SK-N-SH (cell line): ENCODE data around the gene FFAR2. TPM values are rescaled to one million over a fixed set of nuclear protein-coding genes. Genes with fewer than 3 reads are reported as not detected.

Experiments used
- CTCF ChIA-PET: fragments of 300-600, 350-600 bp; formaldehyde crosslinking; extraction: SDS; loops from one replicate; lab custom pipeline; 2021; lab: Yijun Ruan, JAX
- POLR2A ChIA-PET: fragments of 350-600 bp; sonication (Branson Sonifier 250); formaldehyde crosslinking; extraction: SDS; loops from one replicate; lab custom pipeline; 2020; ENCODE audit warnings: antibody characterized with exemption, inconsistent platforms; lab: Yijun Ruan, JAX
- DNase-seq: peaks from one replicate; pipeline ENCODE4 v3.0.0; 2012
- H2AFZ ChIP-seq: fragments of 200-600 bp; sonication (generic); 2 replicates; pipeline ENCODE4 v1.8.1; 2016; ENCODE audit warnings: antibody characterized with exemption, mild to moderate bottlenecking, low read depth
- H3F3A ChIP-seq: fragments of 200-600 bp; sonication (generic); replicated peaks from 2 replicates; pipeline ENCODE3; 2016; ENCODE audit warnings: antibody characterized with exemption, mild to moderate bottlenecking; ENCODE audit not compliant: insufficient read depth
- H3K27ac ChIP-seq, 2 experiments: fragments of 200-500 bp in 1 of 2; fragments of 200-600 bp in 1 of 2; sonication (Bioruptor generic) in 1 of 2; sonication (generic), shearing (Covaris generic) in 1 of 2; 2 replicates each; pipeline versions ENCODE4 v1.5.1 to v1.6.1; 2014 to 2016; ENCODE audit warnings: low read depth in 2 of 2, inconsistent platforms in 1 of 2, low read length in 1 of 2, mild to moderate bottlenecking in 1 of 2, mixed read lengths in 1 of 2
- H3K27me3 ChIP-seq: fragments of 200-600 bp; sonication (generic), shearing (Covaris generic); 2 replicates; pipeline ENCODE4 v1.6.1; 2016; ENCODE audit warnings: mixed run types; ENCODE audit not compliant: insufficient read depth
- H3K36me3 ChIP-seq, 2 experiments: fragments of 200-500 bp in 1 of 2; fragments of 200-600 bp in 1 of 2; sonication (Bioruptor generic) in 1 of 2; sonication (generic) in 1 of 2; replicated peaks in 1 of 2; 2 replicates each; pipeline versions ENCODE3 to v1.5.1; 2014 to 2016; ENCODE audit warnings: low read length in 1 of 2, mild to moderate bottlenecking in 1 of 2; ENCODE audit not compliant: insufficient read depth in 2 of 2, control insufficient read depth in 1 of 2
- H3K4me1 ChIP-seq, 2 experiments: fragments of 200-500 bp in 1 of 2; fragments of 200-600 bp in 1 of 2; sonication (Bioruptor generic) in 1 of 2; sonication (generic), shearing (Covaris generic) in 1 of 2; 2 replicates each; pipeline versions ENCODE4 v1.5.1 to v1.6.1; 2014 to 2016; ENCODE audit warnings: low read depth in 1 of 2, low read length in 1 of 2, mixed run types in 1 of 2; ENCODE audit not compliant: insufficient read depth in 2 of 2, control insufficient read depth in 1 of 2
- H3K4me2 ChIP-seq: fragments of 200-600 bp; sonication (generic), shearing (Covaris generic); 2 replicates; pipeline ENCODE4 v1.6.1; 2017; ENCODE audit warnings: mixed run types
- H3K4me3 ChIP-seq, 2 experiments: fragments of 200-500 bp in 1 of 2; fragments of 200-600 bp in 1 of 2; sonication (Bioruptor generic) in 1 of 2; sonication (generic), shearing (Covaris generic) in 1 of 2; 2 replicates each; pipeline versions ENCODE4 v1.5.1 to v1.8.1; 2014 to 2016; ENCODE audit warnings: low read depth in 2 of 2, inconsistent platforms in 1 of 2, low read length in 1 of 2, mild to moderate bottlenecking in 1 of 2, mixed read lengths in 1 of 2, moderate library complexity in 1 of 2
- H3K79me2 ChIP-seq: fragments of 200-600 bp; sonication (generic); 2 replicates; pipeline ENCODE4 v1.8.1; 2017; ENCODE audit warnings: mild to moderate bottlenecking; ENCODE audit not compliant: insufficient read depth
- H3K9ac ChIP-seq: fragments of 200-600 bp; sonication (generic); 2 replicates; pipeline ENCODE4 v1.6.1; 2017; ENCODE audit warnings: mixed run types
- H3K9me2 ChIP-seq: fragments of 200-600 bp; sonication (generic); 2 replicates; pipeline ENCODE4 v1.6.1; 2017; ENCODE audit warnings: mixed run types
- H3K9me3 ChIP-seq: fragments of 200-600 bp; sonication (generic); 2 replicates; pipeline ENCODE4 v1.6.1; 2017; ENCODE audit warnings: mixed run types, mild to moderate bottlenecking, moderate library complexity
- H4K20me1 ChIP-seq: fragments of 200-600 bp; sonication (generic); 2 replicates; pipeline ENCODE4 v1.6.1; 2017; ENCODE audit warnings: mild to moderate bottlenecking, mixed run types; ENCODE audit not compliant: insufficient read depth
- CHD2 ChIP-seq: fragments of 150-350 bp; IDR thresholded peaks from 2 replicates; pipeline ENCODE4 v1.6.1; 2018; ENCODE audit warnings: low read length; ENCODE audit not compliant: partially characterized antibody
- CTCF ChIP-seq: fragments of 200-600 bp; sonication (generic); IDR thresholded peaks from 2 replicates; pipeline ENCODE4 v1.6.1; 2017; ENCODE audit warnings: antibody characterized with exemption, mild to moderate bottlenecking, moderate library complexity
- EZH2phosphoT487 ChIP-seq: fragments of 200-600 bp; sonication (generic); IDR thresholded peaks from 2 replicates; pipeline ENCODE4 v1.6.1; 2017; ENCODE audit warnings: low read depth, mixed run types, mild to moderate bottlenecking, antibody characterized with exemption, moderate library complexity, borderline replicate concordance
- FOXM1 ChIP-seq: IDR thresholded peaks from 2 replicates; pipeline ENCODE4 v1.4.0; 2012; ENCODE audit warnings: low read depth, mild to moderate bottlenecking
- GABPA ChIP-seq: IDR thresholded peaks from 2 replicates; pipeline ENCODE4 v1.4.0; 2012; ENCODE audit warnings: low read depth, mild to moderate bottlenecking
- IRF3 ChIP-seq: fragments of 150-350 bp; IDR thresholded peaks from 2 replicates; pipeline ENCODE4 v1.6.1; 2016; ENCODE audit warnings: mild to moderate bottlenecking, low read depth, low read length
- MAX ChIP-seq: IDR thresholded peaks from 2 replicates; pipeline ENCODE4 v1.4.0; 2012; ENCODE audit warnings: low read depth
- NFIC ChIP-seq: IDR thresholded peaks from 2 replicates; pipeline ENCODE4 v1.4.0; 2012; ENCODE audit warnings: borderline replicate concordance
- PBX3 ChIP-seq: IDR thresholded peaks from 2 replicates; pipeline ENCODE4; 2012
- POLR2AphosphoS5 ChIP-seq: IDR thresholded peaks from 2 replicates; pipeline ENCODE4 v1.6.1; 2012; ENCODE audit warnings: low read depth, low read length
- RCOR1 ChIP-seq: fragments of 150-350 bp; IDR thresholded peaks from 2 replicates; pipeline ENCODE4 v1.6.1; 2017; ENCODE audit warnings: antibody characterized with exemption, low read length
- RFX5 ChIP-seq: IDR thresholded peaks from 2 replicates; pipeline ENCODE4 v1.6.1; 2012; ENCODE audit warnings: mild to moderate bottlenecking, improper control_type of control experiment, low read length
- SIN3A ChIP-seq: IDR thresholded peaks from 2 replicates; pipeline ENCODE4 v1.6.1; 2012; ENCODE audit warnings: low read depth, mild to moderate bottlenecking, low read length, moderate library complexity, borderline replicate concordance
- TAF1 ChIP-seq: IDR thresholded peaks from 2 replicates; pipeline ENCODE4 v1.6.1; 2012; ENCODE audit warnings: low read depth, mild to moderate bottlenecking, low read length, moderate library complexity, borderline replicate concordance
- ZBTB33 ChIP-seq: IDR thresholded peaks from 2 replicates; pipeline ENCODE4 v1.4.0; 2012; ENCODE audit warnings: low read depth, borderline replicate concordance
- WGBS: methylation state at CpG from one replicate; pipeline ENCODE4 v1.1.6; 2017; ENCODE audit warnings: low lambda C conversion rate; 5-methylcytosine and 5-hydroxymethylcytosine counted together
- polyA plus RNA-seq, 3 experiments: library from polyadenylated mRNA; depleted of rRNA; stranded (reverse); fragments of >200 nt; gene quantifications; 2 replicates each; pipeline ENCODE4 v1.2.3, GENCODE V29; 2012

Gene FFAR2
- polyA plus RNA-seq, 1 of the 3 experiments (the other 2 are of a cell fraction): not detected

- no peak for DNase-seq
- Histone ChIP-seq H3K9me2 (no peaks in the 10 kb centered on the region), H3K27me3 (peaks cover 70% of the 10 kb centered on the region), H3K4me2 (no peak overlapping the region), H2AFZ (no peak overlapping the region), H4K20me1 (no peaks in the 10 kb centered on the region), H3K27ac (no peak overlapping the region), H3K79me2 (no peaks in the 10 kb centered on the region), H3K4me3 (no peak overlapping the region), H3F3A (peaks cover 3% of the 10 kb centered on the region), H3K36me3 (no peaks in the 10 kb centered on the region), H3K9me3 (no peaks in the 10 kb centered on the region), H3K9ac (no peak overlapping the region), H3K4me1 (peaks cover 4 to 9% of the 10 kb centered on the region in 2 experiments; a peak in 1 of 4 replicates)
- ChIA-PET POLR2A (no interaction called here), CTCF (interaction anchor here (0.9 kb wide), 1 partner anchor 23 kb away, joined by 3 read pairs; no protein-coding TSS in a partner anchor)
- WGBS: 25% methylated on average over 5 of the region's 5 CpGs
- no peak for TF ChIP-seq IRF3
- TF ChIP-seq SIN3A: no peak
- no peak for TF ChIP-seq TAF1
- TF ChIP-seq NFIC: no peak
- TF ChIP-seq ZBTB33: no peak
- no peak for TF ChIP-seq POLR2AphosphoS5
- TF ChIP-seq EZH2phosphoT487: no peak
- no peak for TF ChIP-seq RFX5
- TF ChIP-seq PBX3: no peak
- no peak for TF ChIP-seq FOXM1
- TF ChIP-seq GABPA: no peak
- TF ChIP-seq CTCF: no peak
- TF ChIP-seq CHD2: no peak
- TF ChIP-seq MAX: no peak
- no peak for TF ChIP-seq RCOR1
Observed at GRCh38 chr19:35438096-35438495, 10.0 kb upstream of the FFAR2 start.
